ENCODE data around the gene CEP41.

Gene CEP41

DNA sequence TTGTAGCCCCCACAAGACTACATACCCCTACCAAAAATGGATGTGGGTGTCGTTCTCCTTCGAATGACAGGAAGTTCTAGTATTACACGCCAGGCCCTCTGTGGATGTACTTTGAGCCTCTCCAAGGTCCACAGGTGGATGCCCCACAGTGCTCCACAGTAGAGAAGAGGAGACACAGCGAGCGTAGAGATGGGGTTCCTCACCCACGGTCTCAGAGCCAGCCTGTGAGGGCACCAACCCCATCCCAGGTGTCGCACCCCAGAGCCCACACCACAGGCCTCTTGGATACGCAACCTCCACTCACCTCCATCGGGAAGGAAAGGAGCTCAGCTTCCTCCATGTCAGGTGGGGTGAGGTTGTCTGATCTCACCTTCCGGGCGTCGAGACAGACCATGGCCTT lies 93.9 kb downstream of the CEP41 start:
- no peaks in the 10 kb centered on the region for H3K9me3 ChIP-seq (replicated peaks; ENCODE audit: insufficient read depth, low read length)
- no peaks in the 10 kb centered on the region for H3K36me3 ChIP-seq (replicated peaks; ENCODE audit: insufficient read depth, low read length)
- H3K4me2 ChIP-seq (ENCODE audit: low read depth, low read length) = no peak overlapping the region
- H2AFZ ChIP-seq (ENCODE audit: low read length) = no peak overlapping the region
- TF ChIP-seq, protein P1, sequence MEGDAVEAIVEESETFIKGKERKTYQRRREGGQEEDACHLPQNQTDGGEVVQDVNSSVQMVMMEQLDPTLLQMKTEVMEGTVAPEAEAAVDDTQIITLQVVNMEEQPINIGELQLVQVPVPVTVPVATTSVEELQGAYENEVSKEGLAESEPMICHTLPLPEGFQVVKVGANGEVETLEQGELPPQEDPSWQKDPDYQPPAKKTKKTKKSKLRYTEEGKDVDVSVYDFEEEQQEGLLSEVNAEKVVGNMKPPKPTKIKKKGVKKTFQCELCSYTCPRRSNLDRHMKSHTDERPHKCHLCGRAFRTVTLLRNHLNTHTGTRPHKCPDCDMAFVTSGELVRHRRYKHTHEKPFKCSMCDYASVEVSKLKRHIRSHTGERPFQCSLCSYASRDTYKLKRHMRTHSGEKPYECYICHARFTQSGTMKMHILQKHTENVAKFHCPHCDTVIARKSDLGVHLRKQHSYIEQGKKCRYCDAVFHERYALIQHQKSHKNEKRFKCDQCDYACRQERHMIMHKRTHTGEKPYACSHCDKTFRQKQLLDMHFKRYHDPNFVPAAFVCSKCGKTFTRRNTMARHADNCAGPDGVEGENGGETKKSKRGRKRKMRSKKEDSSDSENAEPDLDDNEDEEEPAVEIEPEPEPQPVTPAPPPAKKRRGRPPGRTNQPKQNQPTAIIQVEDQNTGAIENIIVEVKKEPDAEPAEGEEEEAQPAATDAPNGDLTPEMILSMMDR (IDR thresholded peaks at IDR 0.05; ENCODE audit: low read length) = no peak
- TF ChIP-seq EZH2phosphoT487 (IDR thresholded peaks at IDR 0.05; ENCODE audit: low read length) (no peak), EZH2 (optimal IDR thresholded peaks at IDR 0.05; ENCODE audit: low read depth, low read length) (no peak)
- no peak overlapping the region for H3K27ac ChIP-seq (ENCODE audit: low read length)
- no peaks in the 10 kb centered on the region for H3K4me1 ChIP-seq (ENCODE audit: low read length)
- no peak overlapping the region for H3K9ac ChIP-seq (ENCODE audit: low read length)
- H3K79me2 ChIP-seq (ENCODE audit: low read length) = no peaks in the 10 kb centered on the region
- H4K20me1 ChIP-seq (ENCODE audit: insufficient read depth, low read length) = no peaks in the 10 kb centered on the region
- no peaks in the 10 kb centered on the region for H3F3A ChIP-seq (ENCODE audit: insufficient read depth, low read length)
- DNase-seq = no peak
- H3K9me2 ChIP-seq (replicated peaks; ENCODE audit: insufficient read depth, low read length) = no peaks in the 10 kb centered on the region
- H3K4me3 ChIP-seq (ENCODE audit: low read length) = no peak overlapping the region
- no peaks in the 10 kb centered on the region for H3K27me3 ChIP-seq (replicated peaks; ENCODE audit: insufficient read depth, low read length)

DNA sequence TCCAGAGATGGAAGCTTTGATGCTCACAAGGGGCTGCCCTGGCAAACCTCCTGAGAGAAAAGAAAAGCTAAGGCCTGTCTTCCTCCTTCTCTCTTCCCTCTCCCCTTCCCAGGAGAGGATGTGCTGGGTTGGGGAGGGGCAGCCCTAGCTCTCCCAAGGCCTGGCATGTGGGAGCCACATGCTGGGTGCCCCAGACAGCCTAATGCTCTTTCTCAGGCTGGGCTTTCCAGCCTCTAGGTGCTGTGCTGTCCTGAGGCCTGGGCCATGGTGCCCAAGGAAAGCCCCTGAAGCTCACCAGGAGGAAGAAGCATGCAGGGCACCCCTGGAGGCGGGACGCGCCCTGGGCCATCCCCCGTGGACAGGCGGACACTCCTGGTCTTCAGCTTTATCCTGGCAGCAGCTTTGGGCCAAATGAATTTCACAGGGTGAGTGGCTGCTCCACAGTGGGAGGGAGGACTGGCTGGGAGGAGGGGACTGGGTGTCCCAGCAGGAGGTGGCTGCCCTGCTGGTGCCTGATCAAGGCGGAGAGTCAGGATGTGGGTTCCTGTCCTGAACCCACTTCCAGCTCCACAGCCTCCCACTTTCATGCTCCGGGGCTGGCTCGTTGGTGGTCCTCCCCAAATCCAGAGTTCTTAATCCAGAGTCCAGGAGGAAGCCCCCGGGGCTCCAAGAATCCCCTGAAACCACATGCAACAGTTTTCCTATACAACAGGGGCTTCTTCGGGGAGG lies 94.5 kb downstream of the CEP41 start:
- Histone ChIP-seq H3K79me2 (ENCODE audit: low read length) (no peaks in the 10 kb centered on the region), H3K27ac (ENCODE audit: low read length) (no peak overlapping the region), H3K9ac (ENCODE audit: low read length) (no peak overlapping the region), H2AFZ (ENCODE audit: low read length) (no peak overlapping the region), H3K4me1 (ENCODE audit: low read length) (no peaks in the 10 kb centered on the region), H3K4me3 (ENCODE audit: low read length) (no peak overlapping the region), H4K20me1 (ENCODE audit: insufficient read depth, low read length) (no peaks in the 10 kb centered on the region), H3F3A (ENCODE audit: insufficient read depth, low read length) (no peaks in the 10 kb centered on the region), H3K36me3 (replicated peaks; ENCODE audit: insufficient read depth, low read length) (no peaks in the 10 kb centered on the region), H3K9me3 (replicated peaks; ENCODE audit: insufficient read depth, low read length) (no peaks in the 10 kb centered on the region), H3K27me3 (replicated peaks; ENCODE audit: insufficient read depth, low read length) (no peaks in the 10 kb centered on the region), H3K4me2 (ENCODE audit: low read depth, low read length) (no peak overlapping the region), H3K9me2 (replicated peaks; ENCODE audit: insufficient read depth, low read length) (no peaks in the 10 kb centered on the region)
- DNase-seq = no peak
- TF ChIP-seq, protein P1 (IDR thresholded peaks at IDR 0.05; ENCODE audit: low read length) = no peak
- TF ChIP-seq EZH2phosphoT487 (IDR thresholded peaks at IDR 0.05; ENCODE audit: low read length) (no peak), EZH2 (optimal IDR thresholded peaks at IDR 0.05; ENCODE audit: low read depth, low read length) (no peak)

DNA sequence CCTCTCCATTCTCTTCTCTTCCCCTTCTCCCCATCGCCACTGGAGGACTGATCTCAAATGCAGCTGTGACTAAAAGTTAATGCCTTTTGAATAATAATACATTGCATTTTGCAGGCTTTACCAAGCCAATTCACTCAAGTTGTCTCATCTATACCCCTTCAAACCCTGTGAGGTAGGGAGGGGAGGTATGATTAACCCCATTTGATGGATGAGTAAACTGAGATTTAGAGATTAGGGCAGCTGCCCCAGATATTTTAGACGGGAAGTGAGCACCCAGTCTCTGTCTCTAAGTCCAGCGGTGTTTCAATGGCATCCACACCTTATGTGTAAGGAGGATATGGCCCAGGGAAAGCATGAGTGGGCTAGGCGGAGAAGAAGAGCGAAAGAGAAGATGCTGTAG lies 95.1 kb downstream of the CEP41 start:
- no peak for DNase-seq
- TF ChIP-seq EZH2phosphoT487 (IDR thresholded peaks at IDR 0.05; ENCODE audit: low read length) = no peak
- TF ChIP-seq, protein P1 (IDR thresholded peaks at IDR 0.05; ENCODE audit: low read length) = no peak
- no peak for TF ChIP-seq EZH2 (optimal IDR thresholded peaks at IDR 0.05; ENCODE audit: low read depth, low read length)
- no peaks in the 10 kb centered on the region for H3K9me3 ChIP-seq (replicated peaks; ENCODE audit: insufficient read depth, low read length)
- no peaks in the 10 kb centered on the region for H3K27me3 ChIP-seq (replicated peaks; ENCODE audit: insufficient read depth, low read length)
- H3K4me3 ChIP-seq (ENCODE audit: low read length) = no peak overlapping the region
- H3K36me3 ChIP-seq (replicated peaks; ENCODE audit: insufficient read depth, low read length) = no peaks in the 10 kb centered on the region
- H3K79me2 ChIP-seq (ENCODE audit: low read length) = no peaks in the 10 kb centered on the region
- H3K9ac ChIP-seq (ENCODE audit: low read length) = no peak overlapping the region
- no peaks in the 10 kb centered on the region for H3K9me2 ChIP-seq (replicated peaks; ENCODE audit: insufficient read depth, low read length)
- H3K27ac ChIP-seq (ENCODE audit: low read length) = no peak overlapping the region
- H3K4me1 ChIP-seq (ENCODE audit: low read length) = no peaks in the 10 kb centered on the region
- no peaks in the 10 kb centered on the region for H3F3A ChIP-seq (ENCODE audit: insufficient read depth, low read length)
- H3K4me2 ChIP-seq (ENCODE audit: low read depth, low read length) = no peak overlapping the region
- no peak overlapping the region for H2AFZ ChIP-seq (ENCODE audit: low read length)
- H4K20me1 ChIP-seq (ENCODE audit: insufficient read depth, low read length) = no peaks in the 10 kb centered on the region
